ENCODE data around the gene EHD4.

- no peak for TF ChIP-seq POLR2A (IDR thresholded peaks at IDR 0.05)
- no peak for TF ChIP-seq EP300 (IDR thresholded peaks at IDR 0.05)
- no peak for TF ChIP-seq CTCF (IDR thresholded peaks at IDR 0.05)
These were observed 97.6 kb downstream of the EHD4 start for GRCh38 chr15:41874736-41875135.

Data from ovary (tissue), 3 donors.